Bronchial epithelial cell (primary cell): Measurements from ENCODE around the gene GPR75. TPM values are rescaled to one million over a fixed set of nuclear protein-coding genes. Genes with fewer than 3 reads are reported as not detected.

ENCODE experiments used
- DNase-seq: peaks from one replicate; pipeline ENCODE4 v3.0.0-alpha.2; 2010; ENCODE audit warnings: low read depth
- FAIRE-seq: peaks from 2 replicates; lab custom pipeline; 2011; peaks lifted over from hg19 to GRCh38; lab: Jason Lieb, UNC
- H3K27me3 ChIP-seq: 2 replicates; pipeline ENCODE4 v1.5.1; 2011; ENCODE audit warnings: low read length; ENCODE audit not compliant: control insufficient read depth, insufficient read depth
- H3K36me3 ChIP-seq: 2 replicates; pipeline ENCODE4 v1.5.1; 2011; ENCODE audit warnings: low read length; ENCODE audit not compliant: control insufficient read depth, insufficient read depth
- H3K4me3 ChIP-seq: 2 replicates; pipeline ENCODE4 v1.5.1; 2011; ENCODE audit warnings: mild to moderate bottlenecking, low read depth, low read length, control low read depth
- CTCF ChIP-seq: IDR thresholded peaks from 2 replicates; pipeline ENCODE4 v1.5.1; 2011; ENCODE audit warnings: mild to moderate bottlenecking, moderate library complexity, low read length, control low read depth, inconsistent platforms; ENCODE audit not compliant: insufficient read depth, severe bottlenecking
- total RNA-seq: library from RNA; depleted of rRNA; stranded (reverse); fragments of >200 nt; gene quantifications from 2 replicates; pipeline ENCODE4 v1.2.1, GENCODE V29; 2014

GPR75 gene
- total RNA-seq, 1 donor from 2014 or later = 0.79 TPM

- Histone ChIP-seq H3K36me3 (peaks cover 14% of the 10 kb centered on the region), H3K27me3 (no peaks in the 10 kb centered on the region), H3K4me3 (no peak overlapping the region)
- DNase-seq (peak; percentile 95), FAIRE-seq (no peak)
- TF ChIP-seq CTCF = no peak
These were observed 37.1 kb upstream of the GPR75 start for GRCh38 chr2:53896864-53897263.

DNA sequence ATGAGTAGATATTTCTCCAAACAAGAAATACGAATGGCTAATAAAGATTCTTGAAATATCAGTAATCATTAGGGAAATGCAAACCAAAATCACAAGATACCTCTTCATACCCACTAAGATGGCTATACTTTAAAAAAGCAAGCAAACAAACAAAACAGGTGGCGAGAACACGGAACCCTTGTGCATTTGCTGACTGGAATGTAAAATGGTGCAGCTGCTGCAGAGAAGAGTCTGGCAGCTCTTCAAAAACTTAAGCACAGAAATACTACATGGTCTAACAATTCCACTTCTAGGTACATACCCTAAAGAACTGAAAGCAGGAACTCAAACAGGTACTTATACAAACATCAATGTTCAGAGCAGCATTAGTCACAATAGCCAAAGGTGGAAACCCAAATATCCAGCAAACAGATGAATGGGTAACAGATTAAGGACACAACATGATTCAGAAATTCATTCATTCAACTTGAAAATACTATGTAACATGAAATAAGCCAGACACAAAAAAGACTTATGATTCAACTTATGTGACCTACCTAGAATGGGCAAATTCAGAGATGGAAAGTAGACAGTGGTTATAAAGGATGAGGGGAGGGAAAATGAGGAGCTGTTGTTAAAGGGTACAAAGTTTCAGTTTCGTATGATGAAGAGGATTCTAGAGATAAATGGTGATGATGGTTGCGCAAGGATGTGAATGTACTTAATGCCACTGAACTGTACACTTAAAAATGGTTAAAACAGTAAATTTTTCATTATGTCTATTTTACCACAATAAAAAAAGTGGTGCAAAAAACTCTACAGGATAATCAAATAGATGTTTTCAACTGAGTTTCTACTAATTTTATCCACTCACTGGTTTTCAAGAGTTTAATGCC is 26.9 kb upstream of the GPR75 start:
- FAIRE-seq (no peak), DNase-seq (no peak)
- no peak for TF ChIP-seq CTCF
- H3K27me3 ChIP-seq = no peaks in the 10 kb centered on the region
- peaks cover 12% of the 10 kb centered on the region for H3K36me3 ChIP-seq
- H3K4me3 ChIP-seq = no peak overlapping the region

DNA sequence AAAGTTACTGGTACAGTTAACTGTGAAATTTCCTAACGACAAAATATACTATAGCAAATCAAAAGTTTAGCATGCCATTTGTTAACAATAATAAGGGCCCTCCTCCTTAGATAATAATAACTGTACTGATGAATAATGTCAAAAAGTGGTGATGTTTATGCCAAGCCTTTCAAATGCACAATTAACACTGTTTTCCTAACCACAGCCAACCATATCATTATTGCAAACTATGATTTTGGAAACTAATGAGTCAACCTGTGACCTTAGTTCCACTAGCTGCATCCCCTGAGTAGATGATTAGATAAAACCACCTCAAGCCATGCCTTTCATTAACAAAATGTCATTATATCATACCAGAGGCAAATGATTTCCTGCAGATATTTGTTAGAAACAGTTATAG is 25.1 kb upstream of the GPR75 start:
- TF ChIP-seq CTCF = no peak

GRCh38 chr2:53881986-53882385 is 22.2 kb upstream of the GPR75 start:
- DNase-seq (no peak), FAIRE-seq (no peak)
- no peaks in the 10 kb centered on the region for H3K27me3 ChIP-seq
- peaks cover 7% of the 10 kb centered on the region for H3K36me3 ChIP-seq
- H3K4me3 ChIP-seq = no peak overlapping the region
- TF ChIP-seq CTCF = no peak

More for the DNA sequence above, 25.1 kb upstream of the GPR75 start:
- H3K27me3 ChIP-seq = no peaks in the 10 kb centered on the region
- no peak overlapping the region for H3K4me3 ChIP-seq
- peaks cover 7% of the 10 kb centered on the region for H3K36me3 ChIP-seq
- FAIRE-seq (no peak), DNase-seq (no peak)

DNA sequence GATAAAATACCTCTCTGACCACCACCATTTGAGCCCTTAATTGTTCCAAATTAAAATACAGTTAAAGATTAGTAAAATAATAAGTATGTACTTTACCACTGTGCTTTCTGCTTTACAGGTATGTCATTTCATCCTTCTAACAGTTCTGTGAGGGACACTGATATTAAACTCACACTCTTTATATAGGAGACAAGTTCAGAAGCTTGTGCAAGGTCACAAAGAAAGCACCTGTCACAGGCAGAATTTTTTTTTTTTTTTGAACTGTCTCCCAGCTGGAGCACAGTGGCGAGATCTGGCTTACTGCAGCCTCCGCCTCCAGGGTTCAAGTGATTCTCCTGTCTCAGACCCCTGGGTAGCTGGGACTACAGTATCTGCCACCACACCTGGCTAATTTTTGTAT is 21.6 kb upstream of the GPR75 start:
- DNase-seq = no peak
- no peak for TF ChIP-seq CTCF
- Histone ChIP-seq H3K4me3 (no peak overlapping the region), H3K27me3 (no peaks in the 10 kb centered on the region), H3K36me3 (peaks cover 6% of the 10 kb centered on the region)
- FAIRE-seq = no peak
